Right renal cortex interstitium (tissue), 3 donors: Measurements from ENCODE around the gene ORAI1. TPM values are rescaled to one million over a fixed set of nuclear protein-coding genes. Genes with fewer than 3 reads are reported as not detected.

Experiments used
- DNase-seq, 3 donors: peaks; one replicate each; pipeline ENCODE4 v3.0.0-alpha.2; 2013; ENCODE audit warnings: low read depth in 3 of 3, low spot score in 2 of 3
- polyA plus RNA-seq, 3 donors: library from polyadenylated mRNA; unstranded; fragments of 120-200 nt; gene quantifications; one replicate each; pipeline ENCODE4 v1.2.1, GENCODE V29; 2013; ENCODE audit not compliant: insufficient read length in 3 of 3

The ORAI1 gene
- polyA plus RNA-seq, 3 donors = 11.0 to 14.7 (median 11.1) TPM

- DNase-seq = no peak
Observed at GRCh38 chr12:121689430-121689829, 63.1 kb downstream of the ORAI1 start.

Other genes starting within 250 kb of the ORAI1 start
- gene RNF34, start 226.4 kb upstream of the ORAI1 start, polyA plus RNA-seq = 10 to 100 TPM; 45.5 to 46.8 (median 45.7) TPM
- 10 to 100 TPM; 73.7 to 78.0 (median 74.7) TPM for gene KDM2B, start 45.5 kb upstream of the ORAI1 start, polyA plus RNA-seq
- 1 to 10 TPM; 1.7 to 2.3 (median 1.8) TPM for gene MORN3, start 43.1 kb downstream of the ORAI1 start, polyA plus RNA-seq
- gene TMEM120B, start 86.2 kb downstream of the ORAI1 start, polyA plus RNA-seq = 1 to 10 TPM; 6.6 to 8.4 (median 8.1) TPM
- gene RHOF, start 167.2 kb downstream of the ORAI1 start, polyA plus RNA-seq = 1 to 10 TPM; 8.9 to 9.6 (median 9.1) TPM
- 10 to 100 TPM; 10.5 to 12.1 (median 12.0) TPM for gene SETD1B, start 177.5 kb downstream of the ORAI1 start, polyA plus RNA-seq
- gene HPD, start 232.3 kb downstream of the ORAI1 start, polyA plus RNA-seq = 1 to 10 TPM; 1.5 to 4.7 (median 3.9) TPM